ENCODE measurements around the gene PAFAH1B1. TPM values are rescaled to one million over a fixed set of nuclear protein-coding genes. Genes with fewer than 3 reads are reported as not detected.

PAFAH1B1 gene
- total RNA-seq, 2 donors from 2014 or later = 102 to 164 TPM

GRCh38 chr17:2704031-2704889 is 110.8 kb downstream of the PAFAH1B1 start:
- H3K27me3 ChIP-seq (replicated peaks; ENCODE audit: insufficient read depth) = no peaks in the 10 kb centered on the region
- no peak overlapping the region for H3K27ac ChIP-seq
- no peak for DNase-seq (ENCODE audit: low spot score)
- H3K4me1 ChIP-seq (ENCODE audit: control insufficient read depth in 1 of 2, low read depth in 2 of 2) = peaks cover 21 to 23% of the 10 kb centered on the region in 2 donors
- no peak for TF ChIP-seq CTCF (IDR thresholded peaks at IDR 0.05)
- H3K4me3 ChIP-seq = no peak overlapping the region
- no peak for ATAC-seq (ENCODE audit: insufficient number of reproducible peaks, low FRiP score, low read depth)
- H3K9me3 ChIP-seq = no peaks in the 10 kb centered on the region
- peaks cover 31% of the 10 kb centered on the region for H3K36me3 ChIP-seq

- DNase-seq (ENCODE audit: low spot score) (no peak), ATAC-seq (ENCODE audit: insufficient number of reproducible peaks, low FRiP score, low read depth) (no peak)
- H3K27ac ChIP-seq = no peak overlapping the region
- no peak overlapping the region for H3K4me3 ChIP-seq
- H3K9me3 ChIP-seq = no peaks in the 10 kb centered on the region
- peaks cover 27 to 29% of the 10 kb centered on the region in 2 donors for H3K4me1 ChIP-seq (ENCODE audit: control insufficient read depth in 1 of 2, low read depth in 2 of 2)
- no peak for TF ChIP-seq CTCF (IDR thresholded peaks at IDR 0.05)
- H3K36me3 ChIP-seq = peaks cover 31% of the 10 kb centered on the region
- H3K27me3 ChIP-seq (replicated peaks; ENCODE audit: insufficient read depth) = no peaks in the 10 kb centered on the region
Measured at GRCh38 chr17:2704890-2705248, 111.4 kb downstream of the PAFAH1B1 start.

GRCh38 chr17:2705263-2705662 is 111.8 kb downstream of the PAFAH1B1 start:
- ATAC-seq (ENCODE audit: insufficient number of reproducible peaks, low FRiP score, low read depth) (no peak), DNase-seq (ENCODE audit: low spot score) (no peak)
- no peaks in the 10 kb centered on the region for H3K27me3 ChIP-seq (replicated peaks; ENCODE audit: insufficient read depth)
- H3K4me1 ChIP-seq (ENCODE audit: control insufficient read depth in 1 of 2, low read depth in 2 of 2) = peaks cover 31 to 33% of the 10 kb centered on the region in 2 donors
- no peak for TF ChIP-seq CTCF (IDR thresholded peaks at IDR 0.05)
- H3K36me3 ChIP-seq = peaks cover 27% of the 10 kb centered on the region
- H3K9me3 ChIP-seq = no peaks in the 10 kb centered on the region
- H3K4me3 ChIP-seq = no peak overlapping the region
- no peak overlapping the region for H3K27ac ChIP-seq

GRCh38 chr17:2705888-2706795 is 112.7 kb downstream of the PAFAH1B1 start:
- Histone ChIP-seq H3K36me3 (peaks cover 18% of the 10 kb centered on the region), H3K4me3 (no peak overlapping the region), H3K9me3 (no peaks in the 10 kb centered on the region), H3K27ac (no peak overlapping the region), H3K4me1 (ENCODE audit: control insufficient read depth in 1 of 2, low read depth in 2 of 2) (peaks cover 34 to 40% of the 10 kb centered on the region in 2 donors), H3K27me3 (replicated peaks; ENCODE audit: insufficient read depth) (no peaks in the 10 kb centered on the region)
- ATAC-seq (ENCODE audit: insufficient number of reproducible peaks, low FRiP score, low read depth) (no peak), DNase-seq (ENCODE audit: low spot score) (no peak)
- no peak for TF ChIP-seq CTCF (IDR thresholded peaks at IDR 0.05)

GRCh38 chr17:2706911-2707510 is 113.6 kb downstream of the PAFAH1B1 start:
- TF ChIP-seq CTCF (IDR thresholded peaks at IDR 0.05) = no peak
- no peaks in the 10 kb centered on the region for H3K27me3 ChIP-seq (replicated peaks; ENCODE audit: insufficient read depth)
- H3K36me3 ChIP-seq = peaks cover 9% of the 10 kb centered on the region
- ATAC-seq (ENCODE audit: insufficient number of reproducible peaks, low FRiP score, low read depth) = no peak
- DNase-seq (ENCODE audit: low spot score) = no peak
- H3K4me1 ChIP-seq (ENCODE audit: control insufficient read depth in 1 of 2, low read depth in 2 of 2) = peaks cover 34 to 41% of the 10 kb centered on the region in 2 donors
- no peaks in the 10 kb centered on the region for H3K9me3 ChIP-seq
- H3K4me3 ChIP-seq = no peak overlapping the region
- peak overlapping the region in 1 of 2 donors; percentile 63 for H3K27ac ChIP-seq
